IPS-18c (cell line): Measurements from ENCODE around the gene ANKRD34A.
A peak's percentile ranks its signal among the peaks of the same experiment; 100 is the strongest.

Source experiments
- H3K4me3 ChIP-seq: 2 replicates; pipeline ENCODE4 v1.7.0; 2013; ENCODE audit warnings: low read depth, mild to moderate bottlenecking, low read length, moderate library complexity; ENCODE audit not compliant: insufficient read depth
- H3K9me3 ChIP-seq: one replicate; pipeline ENCODE4 v1.6.1; 2013; ENCODE audit warnings: mild to moderate bottlenecking, low read length, moderate library complexity; ENCODE audit not compliant: control insufficient read depth, insufficient read depth

ANKRD34A gene

DNA sequence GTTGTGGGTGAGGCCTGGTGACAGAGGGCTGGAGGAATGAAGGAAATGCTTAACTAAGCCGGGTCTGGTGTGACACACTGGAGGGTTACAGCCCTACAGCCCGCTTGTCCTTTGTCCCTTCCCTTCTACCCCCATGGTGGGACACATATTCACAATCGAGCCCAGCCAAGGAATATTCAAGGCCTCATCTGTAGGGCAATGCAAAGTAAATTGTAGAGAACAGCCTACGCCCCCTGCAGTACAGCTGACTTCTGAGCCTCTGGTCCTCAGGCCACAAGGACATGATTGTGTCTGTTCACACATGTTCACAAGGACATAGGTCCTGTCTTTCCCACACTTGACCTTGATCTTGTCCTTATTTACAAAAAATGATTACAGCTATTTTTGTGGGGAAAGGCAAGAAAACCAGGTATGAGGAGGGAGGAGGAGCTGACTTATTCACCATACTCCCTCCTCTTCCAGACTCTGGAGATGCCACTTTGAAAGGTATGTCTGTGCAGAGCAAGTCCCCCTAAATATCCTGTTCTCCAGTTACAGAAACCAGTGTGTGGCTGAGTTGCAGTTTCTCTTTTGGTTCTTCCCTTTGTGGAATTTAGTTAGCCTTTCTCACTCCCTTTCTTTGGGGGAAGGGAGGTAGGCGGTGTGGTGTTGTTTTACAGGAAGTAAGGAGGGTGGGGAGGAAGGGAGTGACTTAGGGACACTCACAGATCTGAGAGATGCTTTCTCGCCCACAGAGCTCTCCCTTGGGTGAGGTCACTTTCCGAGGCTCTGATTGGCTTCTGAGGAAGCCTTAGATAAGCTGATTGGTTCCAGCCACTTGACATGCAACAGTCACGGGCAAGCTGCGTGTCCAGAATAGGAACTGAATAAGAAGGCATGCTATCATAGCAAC is 14.7 kb upstream of the ANKRD34A start:
- H3K4me3 ChIP-seq = peak overlapping the region; percentile 20

DNA sequence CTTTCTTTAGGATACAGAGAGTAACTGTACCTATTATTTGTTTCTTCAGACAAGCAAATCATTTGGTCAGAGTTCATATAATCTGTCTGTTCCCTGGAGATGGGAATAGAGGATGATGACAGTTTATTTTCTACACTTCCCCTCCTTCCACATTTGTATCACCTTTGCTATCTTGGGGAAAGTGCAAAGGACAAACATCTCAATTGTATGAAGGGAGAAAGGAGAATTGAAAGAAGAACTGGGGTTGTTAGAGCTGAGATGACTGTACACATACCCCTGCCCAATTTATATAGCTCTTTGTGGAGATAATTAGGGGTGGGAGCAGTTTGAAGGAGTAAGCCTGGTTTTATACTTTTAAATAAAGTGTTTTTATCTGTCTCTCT is 14.1 kb upstream of the ANKRD34A start:
- H3K4me3 ChIP-seq = no peak overlapping the region; the same call in 1 of the 2 replicates
- H3K9me3 ChIP-seq = peaks cover 2% of the 10 kb centered on the region

More for the DNA sequence above, 14.7 kb upstream of the ANKRD34A start:
- peaks cover 2% of the 10 kb centered on the region for H3K9me3 ChIP-seq

DNA sequence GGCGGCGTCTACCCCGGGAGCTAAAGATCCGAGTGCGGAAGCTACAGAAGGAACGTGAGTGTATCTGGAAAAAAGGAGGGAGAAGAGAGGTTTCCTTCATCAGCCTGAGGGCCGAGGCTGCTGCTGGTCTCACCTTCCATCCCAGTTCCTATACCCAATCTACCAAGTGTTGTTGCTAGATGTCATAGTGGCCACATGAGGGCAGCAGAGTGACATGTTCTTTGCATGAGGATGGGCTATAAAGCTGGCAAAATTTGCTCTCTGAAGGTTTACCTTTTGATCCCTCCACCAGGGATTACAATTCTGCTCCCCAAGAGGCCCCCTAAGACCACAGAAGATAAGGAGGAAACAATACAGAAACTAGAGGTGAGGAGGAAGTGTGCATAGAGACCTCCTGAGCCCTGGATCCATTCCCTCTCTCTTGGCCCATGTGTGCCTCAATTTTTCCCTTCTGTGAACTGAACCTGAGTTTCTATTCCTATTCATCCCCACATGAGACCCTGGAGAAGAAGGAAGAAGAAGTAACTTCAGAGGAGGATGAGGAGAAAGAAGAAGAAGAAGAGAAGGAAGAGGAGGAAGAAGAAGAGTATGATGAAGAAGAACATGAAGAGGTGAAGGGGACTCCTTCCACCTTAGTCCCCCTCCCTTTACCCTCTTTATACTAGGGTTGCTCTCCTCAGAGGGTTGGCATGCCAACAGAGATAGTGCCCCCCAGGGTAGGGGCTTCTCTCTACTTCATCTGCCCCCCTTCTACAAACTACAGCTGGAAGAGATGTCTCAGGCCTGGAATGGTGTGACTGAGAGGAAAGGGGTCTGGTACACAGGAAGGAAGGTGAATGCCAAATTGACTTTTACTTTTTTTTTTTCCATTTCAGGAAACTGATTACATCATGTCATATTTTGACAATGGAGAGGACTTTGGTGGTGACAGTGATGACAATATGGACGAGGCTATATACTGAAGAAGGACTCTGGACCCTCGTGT is 13.4 kb upstream of the ANKRD34A start:
- Histone ChIP-seq H3K4me3 (no peak overlapping the region), H3K9me3 (peaks cover 2% of the 10 kb centered on the region)

DNA sequence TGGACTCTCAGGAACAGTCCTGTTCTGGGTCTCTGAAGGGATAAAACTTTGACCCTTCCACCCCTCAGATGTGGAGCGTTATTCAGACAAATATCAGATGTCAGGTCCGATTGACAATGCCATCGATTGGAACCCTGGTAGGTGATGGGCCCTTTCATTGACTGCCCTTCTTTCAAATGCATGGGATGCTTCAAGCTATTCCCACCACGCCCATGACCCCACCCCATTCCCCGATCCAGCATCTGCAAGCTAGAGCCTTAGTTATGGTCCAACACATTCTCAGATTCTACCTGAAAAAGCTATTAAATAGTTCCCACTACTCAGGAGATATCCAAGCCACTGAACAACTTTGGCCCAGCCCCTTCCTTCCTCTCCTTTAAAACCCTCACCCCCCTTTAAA is 12.6 kb upstream of the ANKRD34A start:
- H3K9me3 ChIP-seq = peaks cover 2% of the 10 kb centered on the region
- no peak overlapping the region for H3K4me3 ChIP-seq

DNA sequence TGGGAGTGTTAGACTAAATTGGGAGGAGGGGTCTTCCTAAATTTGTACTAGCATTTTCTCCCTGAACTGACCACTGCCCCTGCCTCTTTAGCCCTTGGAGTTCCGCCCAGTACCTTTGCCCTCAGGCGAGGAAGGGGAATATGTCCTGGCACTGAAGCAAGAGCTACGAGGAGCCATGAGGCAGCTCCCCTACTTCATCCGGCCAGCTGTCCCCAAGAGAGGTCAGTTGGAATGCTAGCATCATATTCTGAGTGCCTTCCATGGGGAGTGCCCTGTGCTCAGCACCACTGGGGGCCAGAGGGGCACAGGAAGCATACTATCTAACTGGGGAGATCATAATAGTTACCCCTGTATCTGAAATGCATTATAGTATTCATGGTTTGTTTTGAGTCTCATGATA is 10.8 kb upstream of the ANKRD34A start:
- H3K9me3 ChIP-seq = no peaks in the 10 kb centered on the region
- no peak overlapping the region for H3K4me3 ChIP-seq

DNA sequence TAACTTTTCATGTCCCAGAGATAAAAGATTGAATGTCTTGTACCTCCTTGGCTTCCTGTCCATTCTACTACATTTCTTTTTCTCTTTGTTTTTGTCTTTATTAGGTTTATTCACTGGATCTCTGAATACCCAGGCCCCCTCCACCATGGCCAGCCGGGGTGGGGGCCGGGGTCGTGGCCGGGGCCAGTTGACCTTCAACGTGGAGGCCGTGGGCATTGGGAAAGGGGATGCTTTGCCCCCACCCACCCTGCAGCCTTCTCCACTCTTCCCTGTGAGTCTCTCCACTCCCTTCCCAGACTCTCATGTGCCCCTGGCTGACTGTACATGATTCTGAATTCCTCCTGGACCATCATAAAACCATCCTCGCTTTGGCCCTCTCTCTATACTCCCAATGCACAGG is 10.3 kb upstream of the ANKRD34A start:
- H3K4me3 ChIP-seq = no peak overlapping the region
- H3K9me3 ChIP-seq = no peaks in the 10 kb centered on the region

DNA sequence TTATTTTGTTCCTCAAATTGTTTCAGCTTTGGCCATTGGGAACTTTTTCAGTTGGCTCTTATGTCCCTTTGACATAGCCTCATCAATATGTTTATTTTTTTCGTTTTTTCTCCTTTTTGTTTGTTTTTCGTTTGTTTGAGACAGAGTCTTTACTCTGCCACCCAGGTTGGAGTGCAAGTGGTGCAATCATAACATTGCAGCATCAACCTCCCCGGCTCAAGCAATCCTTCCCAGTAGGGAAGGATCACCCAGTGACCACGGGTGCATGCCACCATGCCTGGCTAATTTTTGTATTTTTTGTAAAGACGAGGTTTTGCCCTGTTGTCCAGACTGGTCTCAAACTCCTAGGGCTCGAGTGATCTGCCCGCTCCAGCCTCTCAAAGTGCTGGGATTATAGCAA is 8.2 kb upstream of the ANKRD34A start:
- Histone ChIP-seq H3K9me3 (no peaks in the 10 kb centered on the region), H3K4me3 (no peak overlapping the region)

DNA sequence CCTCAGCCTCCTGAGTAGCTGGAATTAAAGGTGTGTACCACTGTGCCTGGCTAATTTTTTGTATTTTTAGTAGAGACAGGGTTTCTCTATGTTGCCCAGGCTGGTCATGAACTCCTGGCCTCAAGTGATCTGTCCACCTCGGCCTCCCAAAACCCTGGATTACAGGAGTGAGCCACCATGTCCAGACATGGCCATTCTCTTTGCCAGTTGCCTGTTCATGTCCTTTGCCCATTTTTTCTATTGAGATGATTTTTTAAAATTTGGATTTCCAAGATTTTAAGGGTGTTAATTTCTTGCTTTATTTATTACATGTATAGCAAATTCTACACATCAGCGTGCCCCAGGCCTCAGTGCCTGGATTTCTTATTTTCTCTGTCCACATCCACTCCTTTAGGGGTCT is 2.9 kb upstream of the ANKRD34A start:
- no peaks in the 10 kb centered on the region for H3K9me3 ChIP-seq
- no peak overlapping the region for H3K4me3 ChIP-seq

DNA sequence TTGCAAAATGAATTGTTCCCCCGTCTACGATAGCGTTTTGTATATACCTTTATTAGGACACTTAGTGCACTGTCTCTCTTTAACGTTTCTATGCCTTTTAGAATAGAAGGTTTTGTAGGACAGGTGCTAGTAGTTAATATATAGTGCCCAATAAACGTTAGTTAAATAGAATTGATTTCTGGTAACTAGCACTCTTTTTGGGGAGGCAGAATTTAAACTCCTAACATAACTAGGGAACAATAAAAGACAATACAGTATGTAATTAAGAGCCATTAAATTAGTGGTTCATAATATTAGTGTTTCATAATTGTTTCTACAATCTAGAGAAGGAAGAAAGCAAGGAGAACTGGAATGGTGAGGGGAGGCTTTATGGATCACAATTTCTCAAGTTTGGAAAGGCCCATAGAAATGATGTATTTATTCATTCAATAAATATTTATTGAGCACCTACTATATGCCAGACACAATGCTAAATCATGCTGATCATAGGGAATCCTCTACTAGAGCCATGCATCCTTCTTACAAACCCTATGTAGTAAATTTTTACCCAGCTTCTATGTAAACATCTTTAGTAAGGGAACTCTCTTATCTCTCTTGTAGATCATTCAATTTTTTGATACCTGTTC is 857 bp upstream of the ANKRD34A start:
- H3K9me3 ChIP-seq = no peaks in the 10 kb centered on the region
- H3K4me3 ChIP-seq = peak overlapping the region; percentile 71

DNA sequence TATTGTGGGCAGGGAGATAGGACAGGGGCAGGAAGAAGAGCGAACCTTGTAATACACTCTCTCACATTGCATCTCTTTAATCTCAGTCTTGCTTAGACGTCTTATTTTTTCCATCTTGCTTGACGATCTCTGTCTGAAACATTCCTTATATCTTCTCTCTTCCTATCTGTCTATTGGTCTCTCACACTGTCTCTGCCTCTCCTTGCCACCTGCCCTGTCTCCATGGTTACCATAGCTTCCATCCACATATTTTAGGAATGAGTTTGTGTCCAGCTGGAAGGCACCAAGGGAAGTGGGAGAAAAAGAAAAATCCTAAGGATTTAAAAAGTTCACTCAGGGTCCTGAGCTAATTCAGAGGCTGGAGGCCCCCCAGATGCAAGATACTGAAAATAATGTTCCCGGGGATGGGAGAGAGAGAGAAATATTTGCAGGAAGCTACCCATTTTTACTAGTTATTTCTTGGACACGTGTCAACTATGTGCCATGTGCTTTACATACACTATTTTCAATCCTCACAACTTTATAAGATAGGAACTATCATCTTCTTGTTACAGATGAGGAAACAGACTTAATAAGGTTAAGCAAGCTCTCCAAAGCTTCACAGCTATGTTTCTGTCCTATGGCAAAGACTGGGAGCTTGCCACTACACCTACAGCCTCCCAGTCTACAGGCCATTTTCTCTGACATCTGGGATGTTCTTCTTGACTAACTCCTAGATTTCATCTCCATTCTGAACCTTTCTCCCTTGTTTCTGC is 933 bp downstream of the ANKRD34A start:
- Histone ChIP-seq H3K9me3 (no peaks in the 10 kb centered on the region), H3K4me3 (peak overlapping the region; percentile 71; the same call in 1 of the 2 replicates)

DNA sequence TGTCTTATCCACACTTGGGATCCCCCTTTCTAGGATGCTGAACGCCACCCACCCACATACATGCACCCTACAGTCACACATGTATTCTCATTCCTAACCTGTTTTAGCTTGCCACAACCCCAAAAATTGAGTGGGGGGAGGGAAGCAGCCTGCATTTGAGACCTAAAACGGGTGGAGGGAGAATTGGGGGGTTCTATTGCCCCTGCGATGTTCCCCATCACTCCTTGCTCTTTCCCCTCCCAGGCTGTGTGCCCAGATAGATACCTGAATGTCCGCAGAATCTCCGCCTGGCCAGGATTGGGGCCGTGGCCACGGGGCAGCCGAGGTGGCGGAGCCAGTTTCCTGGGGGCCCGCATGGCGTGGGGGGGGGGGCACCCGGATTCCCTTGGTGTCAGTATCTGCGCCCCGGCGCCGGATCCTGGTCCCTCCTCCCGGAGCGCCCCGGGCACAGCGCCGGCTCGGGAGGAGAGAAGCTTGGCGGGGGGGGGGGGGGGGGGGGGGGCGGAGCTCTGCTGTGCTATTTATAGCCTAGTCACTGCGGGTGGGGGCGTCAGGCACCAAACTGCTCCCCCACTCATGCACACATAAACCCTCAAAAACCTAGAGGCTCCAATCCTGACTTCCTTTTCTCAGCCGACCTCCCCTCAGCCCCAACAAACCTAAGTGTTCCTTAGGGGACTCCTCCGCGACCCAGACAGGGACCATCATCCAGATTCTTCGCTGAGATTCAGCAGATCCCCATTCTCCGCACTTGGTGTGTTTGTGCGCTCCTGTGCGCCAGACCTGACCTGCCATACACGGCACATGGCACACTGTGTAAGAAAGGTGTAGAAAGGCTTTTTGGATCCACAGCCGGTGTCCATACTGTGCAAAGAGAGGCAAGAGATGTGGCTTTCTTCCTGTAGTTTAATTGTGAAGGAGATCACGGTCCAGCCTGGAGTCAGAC is 1.9 kb downstream of the ANKRD34A start:
- H3K4me3 ChIP-seq = peak overlapping the region; percentile 74

DNA sequence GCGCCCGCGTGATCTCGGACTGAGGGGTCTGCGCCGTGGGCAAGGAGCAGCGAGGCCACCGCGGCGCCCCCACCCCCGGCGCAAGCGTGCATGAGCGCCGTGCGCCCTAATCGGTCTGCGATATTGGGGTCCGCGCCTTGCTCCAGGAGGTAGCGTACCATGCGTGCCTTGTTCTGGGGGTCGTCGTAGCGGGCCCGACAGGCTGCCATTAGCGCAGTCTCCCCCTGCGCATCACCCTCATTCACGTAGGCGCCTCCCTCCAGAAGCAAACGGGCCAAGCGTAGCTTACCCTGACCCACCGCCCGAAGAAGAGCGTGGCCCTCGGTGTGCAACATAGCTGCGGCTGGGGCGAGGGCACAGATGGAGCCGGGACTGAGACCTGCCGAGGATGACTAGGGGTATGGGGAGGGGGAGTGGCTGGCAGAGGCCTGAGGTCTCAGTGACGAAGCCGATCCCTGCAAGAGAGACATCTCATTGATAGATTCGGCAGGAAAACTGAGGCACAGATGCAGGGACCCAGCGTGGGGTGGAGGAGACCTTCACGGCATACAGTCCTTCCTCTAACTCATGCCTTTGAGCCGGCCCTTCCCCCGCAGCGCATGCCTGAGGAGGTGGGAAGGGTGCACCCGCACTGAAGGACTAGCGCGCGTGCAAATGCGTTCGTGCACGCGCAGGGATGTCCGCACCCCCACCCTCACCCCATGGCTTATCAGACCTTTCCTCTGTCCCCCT is 2.8 kb downstream of the ANKRD34A start:
- Histone ChIP-seq H3K9me3 (no peaks in the 10 kb centered on the region), H3K4me3 (peak overlapping the region; percentile 74)

More for the DNA sequence above, 1.9 kb downstream of the ANKRD34A start:
- no peaks in the 10 kb centered on the region for H3K9me3 ChIP-seq

DNA sequence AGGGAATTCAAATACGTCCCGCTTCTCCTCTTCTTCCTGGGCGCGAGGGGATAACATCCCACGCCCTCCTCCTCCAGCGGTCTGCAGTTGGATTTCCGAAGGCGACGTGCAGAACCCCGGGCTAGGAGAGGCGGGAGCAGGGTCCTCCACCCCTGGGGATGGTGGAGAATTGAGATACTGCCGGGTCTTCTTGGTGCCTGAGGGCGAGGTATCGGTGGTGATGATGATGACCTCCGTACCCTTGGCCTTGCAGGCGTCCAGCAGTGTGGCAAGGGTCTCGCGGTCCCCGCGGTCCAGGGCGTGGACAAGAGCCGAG is 3.3 kb downstream of the ANKRD34A start:
- Histone ChIP-seq H3K9me3 (no peaks in the 10 kb centered on the region), H3K4me3 (peak overlapping the region; percentile 74)

DNA sequence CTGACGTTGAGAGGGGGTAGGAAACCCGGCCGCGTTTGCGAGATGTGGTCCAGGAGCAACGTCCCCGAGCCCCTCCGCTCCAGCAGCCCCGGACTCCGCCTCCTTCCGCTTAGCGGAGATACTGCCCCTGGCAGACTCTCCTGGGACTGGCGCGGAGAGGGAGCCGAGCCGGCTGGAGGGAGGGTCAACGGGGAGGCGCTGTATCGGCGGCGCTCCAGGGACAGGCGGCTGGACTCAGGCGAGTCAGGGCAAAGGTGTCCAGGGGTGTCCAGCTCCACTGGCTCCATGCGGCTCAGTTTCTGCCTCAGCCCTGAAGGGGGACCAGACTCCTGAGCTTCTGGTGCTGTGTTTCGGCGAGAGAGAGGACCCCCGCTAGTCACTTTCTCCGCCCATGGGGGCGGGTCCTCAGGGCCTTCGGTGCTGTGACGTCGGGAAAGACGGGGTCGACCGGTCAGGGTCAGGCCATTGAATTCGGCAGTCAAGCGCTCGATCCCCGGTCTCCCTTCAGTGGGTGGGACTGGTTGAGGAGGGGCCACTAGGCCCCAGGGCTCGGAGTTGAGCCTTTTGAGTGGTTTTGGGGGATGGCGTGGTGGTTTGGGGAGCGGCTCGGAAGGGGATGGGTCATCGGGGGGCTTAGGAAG is 3.8 kb downstream of the ANKRD34A start:
- H3K9me3 ChIP-seq = no peaks in the 10 kb centered on the region
- peak overlapping the region; percentile 74 for H3K4me3 ChIP-seq

DNA sequence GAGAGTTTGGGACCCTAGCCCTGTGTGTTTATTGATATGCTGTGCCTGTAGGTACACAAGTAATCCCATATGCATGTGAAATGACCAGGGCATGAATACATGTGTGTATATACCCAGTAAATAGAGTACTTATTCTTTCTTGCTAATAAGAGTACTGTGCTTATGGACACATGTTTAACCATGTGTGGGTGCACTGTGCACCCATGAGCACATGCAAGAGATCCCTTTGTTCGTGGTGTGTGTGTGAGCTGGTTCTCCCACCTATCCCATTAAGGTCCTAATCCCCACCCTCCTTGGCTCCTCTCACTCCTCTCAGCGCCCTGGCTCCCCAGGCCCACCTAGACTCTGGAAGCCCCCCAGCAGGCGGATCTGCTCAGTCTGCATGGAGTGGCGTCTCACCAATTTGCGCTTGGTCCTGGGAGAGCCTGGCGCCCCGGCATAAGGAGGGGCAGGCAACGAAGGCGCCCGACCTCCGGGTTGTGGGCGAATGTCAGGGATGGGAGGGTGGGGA is 4.4 kb downstream of the ANKRD34A start:
- peak overlapping the region; percentile 74 for H3K4me3 ChIP-seq
- H3K9me3 ChIP-seq = no peaks in the 10 kb centered on the region
